ENCODE measurements around the gene ELOVL2.

Gene ELOVL2

GRCh38 chr6:10957414-10957886 is 86.7 kb downstream of the ELOVL2 start:
- Mint-ChIP-seq H3K9me3 (no peaks in the 10 kb centered on the region), H3K27ac (no peak overlapping the region), H3K4me3 (no peak overlapping the region), H3K36me3 (ENCODE audit: low read depth) (peaks cover 9% of the 10 kb centered on the region), H3K27me3 (ENCODE audit: low read depth) (no peaks in the 10 kb centered on the region), H3K4me1 (no peaks in the 10 kb centered on the region)
- TF ChIP-seq CTCF (IDR thresholded peaks at IDR 0.05; ENCODE audit: unreplicated experiment in 3 of 3), result no peak

- Mint-ChIP-seq H3K27me3 (ENCODE audit: low read depth) (no peaks in the 10 kb centered on the region), H3K4me1 (no peaks in the 10 kb centered on the region), H3K27ac (no peak overlapping the region), H3K36me3 (ENCODE audit: low read depth) (peaks cover 9% of the 10 kb centered on the region), H3K9me3 (no peaks in the 10 kb centered on the region), H3K4me3 (no peak overlapping the region)
- no peak for TF ChIP-seq CTCF (IDR thresholded peaks at IDR 0.05; ENCODE audit: unreplicated experiment in 3 of 3)
Measured at GRCh38 chr6:10956776-10957175, 87.3 kb downstream of the ELOVL2 start.

GRCh38 chr6:10954590-10955010 is 89.5 kb downstream of the ELOVL2 start:
- H3K27ac Mint-ChIP-seq, result no peak overlapping the region
- H3K27me3 Mint-ChIP-seq (ENCODE audit: low read depth), result no peaks in the 10 kb centered on the region
- peak; percentile 75 to 83 (median 80) for TF ChIP-seq CTCF (IDR thresholded peaks at IDR 0.05; ENCODE audit: unreplicated experiment in 3 of 3)
- H3K36me3 Mint-ChIP-seq (ENCODE audit: low read depth), result peaks cover 9% of the 10 kb centered on the region
- no peaks in the 10 kb centered on the region for H3K9me3 Mint-ChIP-seq
- H3K4me3 Mint-ChIP-seq, result no peak overlapping the region
- no peaks in the 10 kb centered on the region for H3K4me1 Mint-ChIP-seq

GRCh38 chr6:10951675-10952282 is 92.3 kb downstream of the ELOVL2 start:
- H3K27me3 Mint-ChIP-seq (ENCODE audit: low read depth), result no peaks in the 10 kb centered on the region
- H3K27ac Mint-ChIP-seq, result no peak overlapping the region
- no peak overlapping the region for H3K4me3 Mint-ChIP-seq
- TF ChIP-seq CTCF (IDR thresholded peaks at IDR 0.05; ENCODE audit: unreplicated experiment in 3 of 3), result peak; percentile 60 to 68 (median 62)
- no peaks in the 10 kb centered on the region for H3K4me1 Mint-ChIP-seq
- no peaks in the 10 kb centered on the region for H3K9me3 Mint-ChIP-seq
- H3K36me3 Mint-ChIP-seq (ENCODE audit: low read depth), result peaks cover 9% of the 10 kb centered on the region

- no peaks in the 10 kb centered on the region for H3K9me3 Mint-ChIP-seq
- no peak overlapping the region for H3K27ac Mint-ChIP-seq
- H3K36me3 Mint-ChIP-seq (ENCODE audit: low read depth), result peaks cover 8% of the 10 kb centered on the region
- no peak overlapping the region for H3K4me3 Mint-ChIP-seq
- no peaks in the 10 kb centered on the region for H3K27me3 Mint-ChIP-seq (ENCODE audit: low read depth)
- TF ChIP-seq CTCF (IDR thresholded peaks at IDR 0.05; ENCODE audit: unreplicated experiment in 3 of 3), result no peak
- H3K4me1 Mint-ChIP-seq, result no peaks in the 10 kb centered on the region
Measured at GRCh38 chr6:10949579-10950490, 94.3 kb downstream of the ELOVL2 start.
